HepG2 (cell line): ENCODE results near the gene DSN1. TPM values are rescaled to one million over a fixed set of nuclear protein-coding genes. Genes with fewer than 3 reads are reported as not detected.

Source experiments
- AGO2 ChIP-seq: fragments of 200-400 bp; formaldehyde crosslinking; optimal IDR thresholded peaks from 2 replicates; pipeline ENCODE3; 2017; ENCODE audit warnings: mild to moderate bottlenecking, low read depth, low read length, moderate library complexity
- ARID4A ChIP-seq: sonication (generic); formaldehyde crosslinking; IDR thresholded peaks from 2 replicates; pipeline ENCODE4 v1.5.0; 2020; ENCODE audit warnings: mild to moderate bottlenecking, missing genetic modification reagents, borderline replicate concordance
- BHLHE40 ChIP-seq: IDR thresholded peaks from 2 replicates; pipeline ENCODE4 v1.6.1; 2011; ENCODE audit warnings: low read length, improper control_type of control experiment
- CERS6 ChIP-seq: sonication (generic); formaldehyde crosslinking; IDR thresholded peaks from 2 replicates; pipeline ENCODE4 v1.5.0; 2020; ENCODE audit warnings: missing genetic modification reagents
- CSRNP1 ChIP-seq: sonication (generic); formaldehyde crosslinking; IDR thresholded peaks from 2 replicates; pipeline ENCODE4 v1.8.1; 2023; ENCODE audit warnings: mild to moderate bottlenecking, missing genetic modification reagents
- GATA4 ChIP-seq: sonication (generic); IDR thresholded peaks from 2 replicates; pipeline ENCODE4 v1.6.1; 2016; ENCODE audit warnings: antibody characterized with exemption, low read depth, borderline replicate concordance
- GMEB2 ChIP-seq: IDR thresholded peaks from 2 replicates; pipeline ENCODE4 v1.6.1; 2016; ENCODE audit warnings: missing biosample characterization, missing genetic modification reagents, low read depth
- MIER2 ChIP-seq: IDR thresholded peaks from 2 replicates; pipeline ENCODE4 v1.6.1; 2016; ENCODE audit warnings: missing biosample characterization, missing genetic modification reagents
- PAWR ChIP-seq: sonication (generic); formaldehyde crosslinking; IDR thresholded peaks from 2 replicates; pipeline ENCODE4 v1.4.0; 2020; ENCODE audit warnings: missing genetic modification reagents, mild to moderate bottlenecking, borderline replicate concordance
- PCBP2 ChIP-seq: fragments of 200-400 bp; formaldehyde crosslinking; optimal IDR thresholded peaks from 2 replicates; pipeline ENCODE3; 2018; ENCODE audit warnings: low read length, low read depth; ENCODE audit not compliant: poor library complexity, severe bottlenecking
- TFAP4 ChIP-seq: sonication (generic); IDR thresholded peaks from 2 replicates; pipeline ENCODE4 v1.6.1; 2016; ENCODE audit warnings: low read depth, borderline replicate concordance
- ZNF256 ChIP-seq: sonication (generic); formaldehyde crosslinking; conservative IDR thresholded peaks from 2 replicates; pipeline ENCODE4 v1.4.0; 2020; ENCODE audit warnings: missing genetic modification reagents
- ZNF460 ChIP-seq: sonication (generic); formaldehyde crosslinking; IDR thresholded peaks from 2 replicates; pipeline ENCODE4 v1.5.1; 2020; ENCODE audit warnings: missing genetic modification reagents, mild to moderate bottlenecking, borderline replicate concordance
- ZNF605 ChIP-seq: sonication (generic); formaldehyde crosslinking; IDR thresholded peaks from 2 replicates; pipeline ENCODE4 v1.8.0; 2022; ENCODE audit warnings: mild to moderate bottlenecking, missing genetic modification reagents
- ZNF678 ChIP-seq: sonication (generic); formaldehyde crosslinking; IDR thresholded peaks from 2 replicates; pipeline ENCODE4 v1.4.0; 2020; ENCODE audit warnings: mild to moderate bottlenecking, missing genetic modification reagents
- ZNF704 ChIP-seq: sonication (generic); formaldehyde crosslinking; IDR thresholded peaks from 2 replicates; pipeline ENCODE4 v1.8.1; 2023; ENCODE audit warnings: mild to moderate bottlenecking, inconsistent platforms, moderate library complexity, missing genetic modification reagents, borderline replicate concordance
- ZNF768 ChIP-seq: sonication (generic); formaldehyde crosslinking; IDR thresholded peaks from 2 replicates; pipeline ENCODE4 v1.4.0; 2020; ENCODE audit warnings: missing genetic modification reagents
- ZNF878 ChIP-seq: sonication (generic); formaldehyde crosslinking; IDR thresholded peaks from 2 replicates; pipeline ENCODE4 v1.8.1; 2023; ENCODE audit warnings: mild to moderate bottlenecking, missing genetic modification reagents, moderate library complexity
- polyA plus RNA-seq, 8 experiments: library from polyadenylated mRNA; depleted of rRNA in 3 of 8; stranded (reverse) in 7 of 8; unstranded in 1 of 8; fragments of >200 nt; fragmentation: Illumina TruSeq in 4 of 8; extraction: Trizol in 4 of 8; gene quantifications; 2 replicates each; pipeline versions ENCODE4 v1.2.1 to v1.2.3, GENCODE V29; 2011 to 2016; ENCODE audit warnings: low read depth in 4 of 8, missing spikeins in 1 of 8, mixed read lengths in 1 of 8; ENCODE audit not compliant: insufficient read depth in 1 of 8
- total RNA-seq, 5 experiments: library from RNA; depleted of rRNA; stranded (reverse); fragments of >200 nt; fragmentation: Illumina TruSeq; extraction: Trizol; gene quantifications; 2 replicates each; pipeline ENCODE4 v1.2.3, GENCODE V29; 2016; ENCODE audit warnings: low read depth in 1 of 5

Gene DSN1
- total and polyA plus RNA-seq, 2 of the 13 experiments (the other 11 are each of a cell fraction or from before 2014, with no cell fraction given) = 18.7 to 53.7 TPM

- TF ChIP-seq ZNF256 = no peak
- no peak for TF ChIP-seq PCBP2
- TF ChIP-seq CERS6 = no peak
- no peak for TF ChIP-seq CSRNP1
- 0 out of 2 replicates have a peak, but pooled peaks have one; percentile 35 for TF ChIP-seq MIER2 (CRISPR knock-in tag)
- TF ChIP-seq AGO2 = no peak
- peak; percentile 35; the same call in 1 of the 2 replicates for TF ChIP-seq ZNF878 (CRISPR knock-in tag)
- TF ChIP-seq BHLHE40 = no peak
- TF ChIP-seq TFAP4 = peak; percentile 65; the same call in 1 of the 2 replicates
- TF ChIP-seq GATA4 = no peak
- peak; percentile 36; the same call in 1 of the 2 replicates for TF ChIP-seq ARID4A
- no peak for TF ChIP-seq GMEB2 (CRISPR knock-in tag)
- 0 out of 2 replicates have a peak, but pooled peaks have one; percentile 36 for TF ChIP-seq ZNF678 (CRISPR knock-in tag)
- no peak for TF ChIP-seq ZNF704 (CRISPR knock-in tag)
- 0 out of 2 replicates have a peak, but pooled peaks have one; percentile 31 for TF ChIP-seq ZNF605
- TF ChIP-seq ZNF768 (CRISPR knock-in tag) = no peak
- 0 out of 2 replicates have a peak, but pooled peaks have one; percentile 51 for TF ChIP-seq PAWR (CRISPR knock-in tag)
- no peak for TF ChIP-seq ZNF460 (CRISPR knock-in tag)
Measured at GRCh38 chr20:36754656-36755222, 18.8 kb downstream of the DSN1 start (continued).
